ENCODE measurements around the gene CBX8.

The CBX8 gene

GRCh38 chr17:79804856-79805696 is 8.2 kb upstream of the CBX8 start:
- peak overlapping the region; percentile 67 for H3K4me2 ChIP-seq (ENCODE audit: low read length)
- peak overlapping the region; percentile 67 for H3K4me3 ChIP-seq (ENCODE audit: low read length)
- H3K27me3 ChIP-seq (ENCODE audit: control insufficient read depth, low read length), result peaks cover 45% of the 10 kb centered on the region
- H3K79me2 ChIP-seq (ENCODE audit: control insufficient read depth, low read length), result no peaks in the 10 kb centered on the region
- no peaks in the 10 kb centered on the region for H3K9me3 ChIP-seq (ENCODE audit: control insufficient read depth, insufficient read depth, low read length)
- no peaks in the 10 kb centered on the region for H3K36me3 ChIP-seq (ENCODE audit: control insufficient read depth, low read length)
- peaks cover 53% of the 10 kb centered on the region for H3K4me1 ChIP-seq (ENCODE audit: control insufficient read depth, low read length)
- no peak for TF ChIP-seq EZH2phosphoT487 (IDR thresholded peaks at IDR 0.05; ENCODE audit: borderline replicate concordance, low read length)
- no peak for TF ChIP-seq CTCF (IDR thresholded peaks at IDR 0.05; ENCODE audit: low read depth, low read length, poor library complexity, severe bottlenecking)
- H3K27ac ChIP-seq (ENCODE audit: low read depth, low read length), result peak overlapping the region; percentile 39
- peaks cover 14% of the 10 kb centered on the region for H3F3A ChIP-seq (ENCODE audit: control insufficient read depth, insufficient read depth)
- no peaks in the 10 kb centered on the region for H4K20me1 ChIP-seq (ENCODE audit: control insufficient read depth, insufficient read depth, low read depth, low read length)
- H3K9me2 ChIP-seq (replicated peaks; ENCODE audit: control insufficient read depth, low read length), result no peaks in the 10 kb centered on the region

DNA sequence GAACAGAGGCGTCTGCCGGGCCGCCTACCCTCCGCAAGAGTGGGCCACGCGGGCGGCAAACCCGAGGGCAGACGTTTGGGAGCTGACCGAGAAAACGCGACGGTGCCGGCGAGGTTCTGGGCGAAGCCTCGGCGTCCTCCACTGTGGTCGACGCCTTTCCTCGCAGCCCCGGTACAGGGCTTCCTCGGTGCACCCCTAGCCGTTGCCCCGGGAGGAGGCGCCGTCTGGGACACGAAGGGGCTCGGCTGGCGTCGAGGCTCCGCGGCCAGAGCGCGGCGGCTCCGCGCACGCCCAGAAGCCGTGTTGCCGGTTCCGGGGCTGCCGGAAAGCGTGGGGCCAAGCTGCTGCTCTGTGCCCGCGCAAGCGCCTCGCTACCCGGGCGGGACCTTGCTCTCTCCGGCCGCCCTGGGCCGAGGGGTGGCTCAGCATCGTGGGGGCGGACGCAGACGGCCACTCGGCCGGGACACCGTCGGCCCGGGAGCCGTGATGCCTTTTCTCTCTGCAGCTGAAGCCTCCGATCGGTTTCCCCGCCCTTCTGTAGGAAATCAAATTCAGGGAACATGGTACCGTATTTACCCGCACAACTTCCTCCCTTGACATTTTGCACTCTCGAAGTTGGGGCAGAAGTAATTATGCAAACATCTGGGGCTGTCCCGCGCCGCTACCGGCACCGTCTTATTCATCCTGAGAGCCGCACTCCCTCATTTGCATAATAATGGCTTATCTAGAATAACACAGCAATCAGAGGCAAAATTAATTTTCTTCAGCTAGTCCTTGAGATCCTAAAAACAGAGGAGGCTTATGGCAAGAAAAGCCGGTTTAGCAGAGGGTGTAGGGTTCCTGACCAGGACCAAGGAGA is 7.3 kb upstream of the CBX8 start:
- H3K79me2 ChIP-seq (ENCODE audit: control insufficient read depth, low read length), result no peaks in the 10 kb centered on the region
- peak overlapping the region; percentile 67 for H3K4me2 ChIP-seq (ENCODE audit: low read length)
- no peak; the same call in 1 of the 2 replicates for TF ChIP-seq EZH2phosphoT487 (IDR thresholded peaks at IDR 0.05; ENCODE audit: borderline replicate concordance, low read length)
- TF ChIP-seq CTCF (IDR thresholded peaks at IDR 0.05; ENCODE audit: low read depth, low read length, poor library complexity, severe bottlenecking), result no peak
- peak overlapping the region; percentile 39 for H3K27ac ChIP-seq (ENCODE audit: low read depth, low read length)
- peaks cover 59% of the 10 kb centered on the region for H3K4me1 ChIP-seq (ENCODE audit: control insufficient read depth, low read length)
- H3K27me3 ChIP-seq (ENCODE audit: control insufficient read depth, low read length), result peaks cover 51% of the 10 kb centered on the region
- no peaks in the 10 kb centered on the region for H3K9me2 ChIP-seq (replicated peaks; ENCODE audit: control insufficient read depth, low read length)
- no peaks in the 10 kb centered on the region for H3K36me3 ChIP-seq (ENCODE audit: control insufficient read depth, low read length)
- H4K20me1 ChIP-seq (ENCODE audit: control insufficient read depth, insufficient read depth, low read depth, low read length), result no peaks in the 10 kb centered on the region
- H3K4me3 ChIP-seq (ENCODE audit: low read length), result peak overlapping the region; percentile 67
- peaks cover 18% of the 10 kb centered on the region for H3F3A ChIP-seq (ENCODE audit: control insufficient read depth, insufficient read depth)
- H3K9me3 ChIP-seq (ENCODE audit: control insufficient read depth, insufficient read depth, low read length), result no peaks in the 10 kb centered on the region

GRCh38 chr17:79803421-79803996 is 6.6 kb upstream of the CBX8 start:
- Histone ChIP-seq H3K36me3 (ENCODE audit: control insufficient read depth, low read length) (no peaks in the 10 kb centered on the region), H3K9me2 (replicated peaks; ENCODE audit: control insufficient read depth, low read length) (no peaks in the 10 kb centered on the region), H4K20me1 (ENCODE audit: control insufficient read depth, insufficient read depth, low read depth, low read length) (no peaks in the 10 kb centered on the region), H3K27me3 (ENCODE audit: control insufficient read depth, low read length) (peaks cover 51% of the 10 kb centered on the region), H3K9me3 (ENCODE audit: control insufficient read depth, insufficient read depth, low read length) (no peaks in the 10 kb centered on the region), H3K4me2 (ENCODE audit: low read length) (peak overlapping the region; percentile 67), H3K79me2 (ENCODE audit: control insufficient read depth, low read length) (no peaks in the 10 kb centered on the region), H3K4me3 (ENCODE audit: low read length) (peak overlapping the region; percentile 67), H3F3A (ENCODE audit: control insufficient read depth, insufficient read depth) (peaks cover 18% of the 10 kb centered on the region), H3K4me1 (ENCODE audit: control insufficient read depth, low read length) (peaks cover 65% of the 10 kb centered on the region), H3K27ac (ENCODE audit: low read depth, low read length) (no peak overlapping the region)
- TF ChIP-seq EZH2phosphoT487 (IDR thresholded peaks at IDR 0.05; ENCODE audit: borderline replicate concordance, low read length), result no peak
- no peak for TF ChIP-seq CTCF (IDR thresholded peaks at IDR 0.05; ENCODE audit: low read depth, low read length, poor library complexity, severe bottlenecking)
